ENCODE measurements around the gene HNRNPLL.

DNA sequence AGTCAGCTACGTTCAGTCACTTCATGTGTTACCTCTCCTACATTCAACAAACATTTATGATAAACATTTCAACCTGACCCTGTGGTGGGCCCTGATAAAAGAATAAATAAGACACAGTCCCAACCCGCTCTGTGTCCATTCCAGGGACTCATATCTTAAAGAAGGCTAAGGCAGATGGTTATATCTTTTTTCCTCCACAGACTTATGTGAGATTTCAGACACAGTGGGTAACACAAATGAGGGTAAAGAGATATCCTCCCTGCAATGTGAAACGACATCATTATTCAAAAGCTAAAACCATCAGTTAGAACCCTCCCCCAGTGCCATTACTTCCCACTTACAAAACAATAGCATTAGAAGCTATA is 11.1 kb upstream of the HNRNPLL start:
- TF ChIP-seq POLR2A (IDR thresholded peaks at IDR 0.05) = no peak
- TF ChIP-seq, protein P1, sequence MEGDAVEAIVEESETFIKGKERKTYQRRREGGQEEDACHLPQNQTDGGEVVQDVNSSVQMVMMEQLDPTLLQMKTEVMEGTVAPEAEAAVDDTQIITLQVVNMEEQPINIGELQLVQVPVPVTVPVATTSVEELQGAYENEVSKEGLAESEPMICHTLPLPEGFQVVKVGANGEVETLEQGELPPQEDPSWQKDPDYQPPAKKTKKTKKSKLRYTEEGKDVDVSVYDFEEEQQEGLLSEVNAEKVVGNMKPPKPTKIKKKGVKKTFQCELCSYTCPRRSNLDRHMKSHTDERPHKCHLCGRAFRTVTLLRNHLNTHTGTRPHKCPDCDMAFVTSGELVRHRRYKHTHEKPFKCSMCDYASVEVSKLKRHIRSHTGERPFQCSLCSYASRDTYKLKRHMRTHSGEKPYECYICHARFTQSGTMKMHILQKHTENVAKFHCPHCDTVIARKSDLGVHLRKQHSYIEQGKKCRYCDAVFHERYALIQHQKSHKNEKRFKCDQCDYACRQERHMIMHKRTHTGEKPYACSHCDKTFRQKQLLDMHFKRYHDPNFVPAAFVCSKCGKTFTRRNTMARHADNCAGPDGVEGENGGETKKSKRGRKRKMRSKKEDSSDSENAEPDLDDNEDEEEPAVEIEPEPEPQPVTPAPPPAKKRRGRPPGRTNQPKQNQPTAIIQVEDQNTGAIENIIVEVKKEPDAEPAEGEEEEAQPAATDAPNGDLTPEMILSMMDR (IDR thresholded peaks at IDR 0.05) = no peak

All from uterus (tissue), 2 donors.